ENCODE measurements around the gene FBXO44.

The FBXO44 gene

DNA sequence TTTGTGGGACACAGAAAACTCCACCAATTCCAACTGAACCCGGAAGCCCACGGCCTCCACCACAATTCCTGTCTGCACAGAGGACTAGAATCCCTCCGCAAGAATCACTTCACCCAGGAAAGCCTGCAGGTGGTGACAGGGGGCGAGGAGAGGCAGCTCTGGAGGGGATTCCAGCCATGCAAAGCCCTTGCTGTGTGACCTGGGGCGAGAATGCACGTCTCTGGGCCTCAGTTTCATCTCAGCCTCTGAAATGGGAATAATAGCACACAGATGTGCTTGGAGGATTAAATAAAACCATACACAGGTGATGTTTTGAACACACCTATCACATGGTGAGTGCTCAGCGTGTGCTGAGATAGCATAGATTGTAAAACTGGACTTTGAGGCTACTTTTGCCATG, 14.6 kb upstream of the FBXO44 start:
- no peak for DNase-seq (ENCODE audit: low read depth)

DNA sequence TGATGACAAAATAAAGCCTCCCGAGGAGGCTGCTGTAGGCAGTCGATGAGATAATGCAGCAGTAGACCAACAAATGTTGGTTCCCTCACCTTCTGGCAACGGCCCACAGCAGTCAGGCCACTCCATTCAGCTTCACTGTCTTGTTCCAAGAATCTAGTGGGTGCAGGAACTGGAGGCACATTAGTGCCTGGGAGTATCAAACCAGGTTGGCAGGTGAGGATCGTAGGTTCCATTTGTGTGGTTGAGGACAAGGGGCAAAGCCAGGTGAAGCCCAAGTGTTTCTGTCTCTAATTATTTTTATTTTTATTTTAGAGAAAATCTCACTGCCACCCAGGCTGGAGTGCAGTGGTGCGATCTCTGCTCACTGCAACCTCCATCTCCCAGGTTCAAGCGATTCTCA, 13.7 kb upstream of the FBXO44 start:
- no peak for DNase-seq (ENCODE audit: low read depth)

DNA sequence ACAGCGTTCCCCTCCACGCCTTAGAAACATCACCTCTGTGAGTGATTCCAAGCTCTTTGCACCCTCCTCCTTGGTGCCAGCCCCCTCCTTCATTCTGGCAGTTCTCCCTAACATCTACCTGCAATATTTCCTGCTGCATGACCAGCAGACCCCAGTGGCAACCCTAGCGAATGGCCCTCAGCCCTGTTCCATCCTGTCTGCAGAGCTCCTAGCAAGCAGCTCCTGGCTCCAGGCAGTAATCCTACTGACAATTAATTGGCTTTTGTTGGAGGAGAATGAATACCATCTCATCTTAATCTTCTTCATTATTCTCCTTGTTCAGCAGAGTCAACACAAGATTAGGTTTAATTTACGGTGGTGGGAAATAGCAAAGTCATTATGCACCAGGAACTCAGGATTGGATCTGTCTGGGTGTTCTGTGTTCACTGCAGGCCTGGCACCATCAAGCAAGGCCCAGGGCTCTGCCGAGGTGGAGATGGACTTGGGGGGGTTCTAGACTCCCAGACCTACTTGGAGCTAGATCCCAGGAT, 12.8 kb upstream of the FBXO44 start:
- DNase-seq (ENCODE audit: low read depth): no peak

DNA sequence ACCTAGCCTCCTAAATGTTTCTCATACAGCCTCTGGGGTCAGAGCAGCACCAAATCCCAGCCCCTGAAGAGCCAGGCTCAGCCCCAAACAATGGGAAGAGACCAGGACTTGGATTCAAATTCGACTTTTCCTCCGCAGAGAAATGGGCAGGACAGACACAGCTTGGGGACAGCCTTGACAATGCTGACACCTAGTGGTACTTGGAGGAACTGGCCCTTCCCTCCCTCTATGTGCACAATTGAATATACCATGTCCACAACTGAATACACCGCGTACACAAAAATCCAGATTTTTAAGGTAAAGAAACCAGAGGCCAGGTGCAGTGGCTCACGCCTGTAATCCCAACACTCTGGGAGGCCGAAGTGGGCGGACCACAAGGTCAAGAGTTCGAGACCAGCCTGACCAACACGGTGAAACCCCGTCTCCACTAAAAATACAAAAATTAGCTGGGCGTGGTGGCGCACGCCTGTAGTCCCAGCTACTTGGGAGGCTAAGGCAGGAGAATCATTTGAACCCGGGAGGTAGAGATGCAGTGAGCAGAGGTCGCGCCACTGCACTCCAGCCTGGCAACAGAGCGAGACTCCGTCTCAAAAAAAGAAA, 12.2 kb upstream of the FBXO44 start:
- DNase-seq (ENCODE audit: low read depth): peak; percentile 40

DNA sequence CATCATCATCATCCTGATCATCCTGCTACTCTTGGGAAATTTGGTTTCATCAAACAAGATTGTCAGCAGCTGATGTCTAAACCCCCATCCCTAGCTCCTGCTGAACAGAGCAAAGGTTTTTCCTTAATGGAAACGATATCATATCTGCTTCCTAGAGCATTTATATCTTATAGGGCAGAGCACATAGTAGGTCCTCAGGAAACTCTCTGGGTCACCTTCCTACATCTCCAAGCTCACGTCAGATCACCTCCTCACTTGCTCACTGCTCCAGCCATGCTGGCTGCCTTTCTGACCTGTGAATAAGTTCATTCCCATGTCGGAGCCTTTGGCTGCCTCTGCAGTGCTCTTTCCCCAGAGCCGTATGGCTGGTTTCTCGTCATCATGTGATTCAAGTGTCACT, 10.9 kb upstream of the FBXO44 start:
- no peak for DNase-seq (ENCODE audit: low read depth)

DNA sequence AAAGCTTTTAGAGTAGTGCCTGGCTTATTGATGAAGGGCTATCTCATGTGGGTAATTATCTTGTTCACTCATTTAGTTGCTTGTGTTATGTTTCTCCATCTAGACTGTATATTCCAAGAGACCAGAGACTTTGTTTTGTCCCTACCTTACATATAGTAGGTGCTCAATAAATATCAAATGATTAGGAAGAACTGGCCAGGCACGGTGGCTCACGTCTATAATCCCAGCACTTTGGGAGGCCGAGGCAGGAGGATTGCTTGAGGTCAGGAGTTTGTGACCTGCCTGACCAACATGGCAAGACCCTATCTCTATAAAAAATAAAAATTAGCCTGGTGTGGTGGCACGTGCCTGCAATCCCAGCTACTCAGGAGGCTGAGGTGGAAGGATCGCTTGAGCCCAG, 9.4 kb upstream of the FBXO44 start:
- DNase-seq (ENCODE audit: low read depth): no peak

DNA sequence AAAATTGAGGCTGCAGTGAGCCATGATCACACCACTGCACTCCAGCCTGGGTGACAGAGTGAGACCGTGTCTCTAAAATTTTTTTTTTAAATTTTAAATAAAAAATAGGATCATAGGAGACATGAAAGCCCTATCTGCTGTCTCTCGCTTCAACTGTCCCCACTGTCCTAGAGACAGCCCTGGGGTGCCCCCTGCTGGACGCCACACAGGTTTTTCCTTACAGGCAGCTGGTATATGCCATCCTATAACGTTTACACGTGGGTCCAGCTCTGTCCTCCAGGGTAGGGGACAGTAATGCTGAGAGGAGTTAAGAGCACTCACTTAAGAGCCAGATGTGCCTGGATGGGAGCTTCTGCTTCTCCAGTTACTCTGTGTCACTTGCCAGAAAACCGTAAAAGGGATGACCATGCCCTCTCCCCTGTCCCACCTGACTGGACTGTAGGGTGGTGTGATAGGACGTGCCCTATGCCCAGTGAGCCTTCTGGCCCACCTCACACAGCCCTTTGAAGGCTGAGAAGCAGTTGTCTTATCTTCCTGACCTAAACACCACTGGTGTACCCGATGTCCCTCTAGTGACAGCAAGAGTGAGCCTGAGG, 8.9 kb upstream of the FBXO44 start:
- peak; percentile 58 for DNase-seq (ENCODE audit: low read depth)

DNA sequence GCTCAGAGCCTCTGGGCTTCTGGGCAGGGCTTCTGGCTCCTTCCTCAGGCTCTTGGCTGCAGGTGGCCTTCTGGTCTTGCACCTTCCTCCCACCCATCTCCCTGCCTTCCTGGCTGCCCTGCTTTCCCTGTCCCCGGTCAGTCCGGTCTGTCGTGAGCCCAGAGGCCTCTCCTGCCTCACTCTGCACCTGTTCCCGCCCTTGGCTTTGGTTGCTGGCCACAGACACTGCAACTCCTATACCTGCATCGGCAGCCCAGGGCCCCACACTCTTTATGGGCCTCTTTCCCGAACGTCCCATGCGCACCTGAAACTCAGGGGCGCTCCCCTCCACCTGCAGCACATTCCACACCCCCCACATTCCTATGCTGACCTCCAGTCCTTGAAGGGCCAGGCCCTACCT, 8.4 kb upstream of the FBXO44 start:
- no peak for DNase-seq (ENCODE audit: low read depth)

DNA sequence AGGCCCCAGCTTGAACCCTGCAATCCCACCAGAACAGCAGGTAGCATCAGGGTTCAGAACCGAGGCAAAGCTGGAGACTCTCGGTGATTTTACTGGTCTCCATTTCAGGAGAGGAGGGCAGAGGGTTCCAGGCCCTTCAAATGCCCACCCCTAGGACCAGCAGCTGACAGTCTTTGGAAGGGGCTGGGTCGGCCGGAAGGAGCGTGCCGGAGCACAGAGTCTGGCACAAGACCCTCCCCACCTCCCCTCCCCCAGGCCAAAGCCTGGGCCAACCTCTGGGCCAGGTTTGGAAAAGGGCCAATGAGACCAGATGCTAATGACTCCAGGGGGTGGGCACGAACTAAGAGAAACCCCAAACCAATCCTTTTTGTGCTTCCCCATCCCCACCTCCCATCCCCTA, 7.3 kb upstream of the FBXO44 start:
- DNase-seq (ENCODE audit: low read depth): no peak

DNA sequence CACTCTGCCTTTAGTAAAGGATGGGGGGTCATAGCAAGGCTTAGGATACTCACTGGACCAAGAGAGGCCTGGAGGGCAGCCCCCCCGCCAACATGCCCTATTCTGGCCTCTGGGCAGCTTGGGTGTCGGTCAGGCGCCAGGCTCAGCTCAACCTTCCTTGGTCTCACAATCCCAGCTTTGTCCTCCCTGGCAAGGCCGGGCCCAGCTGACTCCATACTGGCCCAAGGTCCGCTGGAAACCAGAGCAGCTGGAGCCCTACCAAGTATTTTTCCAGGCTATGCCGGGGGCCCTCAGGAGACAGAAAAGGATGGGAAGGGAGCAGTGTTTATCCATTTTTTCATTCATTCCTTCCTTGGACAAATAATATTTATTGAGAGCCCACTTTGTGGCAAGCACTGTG, 6.6 kb upstream of the FBXO44 start:
- no peak for DNase-seq (ENCODE audit: low read depth)

DNA sequence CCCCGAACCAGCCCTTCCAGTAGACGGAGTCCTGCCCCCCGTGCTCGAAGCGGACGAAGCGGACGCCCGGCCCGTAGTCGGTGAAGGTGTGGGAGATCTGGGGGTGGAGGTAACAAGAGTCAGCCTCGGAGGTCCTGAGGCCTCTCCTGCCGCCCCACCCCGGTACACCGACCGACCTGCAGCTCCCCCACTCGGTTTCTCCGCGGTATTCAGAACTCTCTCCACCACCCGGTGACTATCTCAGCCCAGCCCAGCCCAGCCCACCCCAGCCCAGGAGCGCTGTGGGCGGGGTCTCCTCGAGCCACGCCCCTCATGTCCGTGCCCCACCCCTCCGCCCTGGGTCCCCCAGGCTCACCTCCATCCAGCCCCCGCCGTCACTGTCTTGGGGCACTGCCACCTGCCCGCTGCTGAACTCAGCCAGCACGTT, 5.9 kb upstream of the FBXO44 start:
- DNase-seq (ENCODE audit: low read depth): no peak

DNA sequence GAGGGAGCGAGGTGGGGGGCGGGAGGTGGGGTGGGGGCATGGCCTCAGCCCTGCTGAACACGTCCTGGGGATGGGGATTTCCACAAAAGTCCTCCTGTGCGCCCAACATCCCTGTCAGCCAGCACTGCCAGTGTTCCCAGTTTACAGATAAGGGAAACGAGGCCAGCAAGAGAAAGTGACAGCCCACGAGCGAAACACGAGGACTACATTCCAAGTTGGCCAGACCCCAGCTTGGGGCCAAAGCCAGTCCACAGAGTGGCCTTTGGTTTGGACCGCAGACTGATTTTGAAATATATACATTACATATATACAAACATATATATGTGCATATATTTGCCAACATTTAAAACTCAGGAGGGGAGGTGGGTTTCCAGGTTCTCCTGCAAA, 5.4 kb upstream of the FBXO44 start:
- DNase-seq (ENCODE audit: low read depth): no peak

DNA sequence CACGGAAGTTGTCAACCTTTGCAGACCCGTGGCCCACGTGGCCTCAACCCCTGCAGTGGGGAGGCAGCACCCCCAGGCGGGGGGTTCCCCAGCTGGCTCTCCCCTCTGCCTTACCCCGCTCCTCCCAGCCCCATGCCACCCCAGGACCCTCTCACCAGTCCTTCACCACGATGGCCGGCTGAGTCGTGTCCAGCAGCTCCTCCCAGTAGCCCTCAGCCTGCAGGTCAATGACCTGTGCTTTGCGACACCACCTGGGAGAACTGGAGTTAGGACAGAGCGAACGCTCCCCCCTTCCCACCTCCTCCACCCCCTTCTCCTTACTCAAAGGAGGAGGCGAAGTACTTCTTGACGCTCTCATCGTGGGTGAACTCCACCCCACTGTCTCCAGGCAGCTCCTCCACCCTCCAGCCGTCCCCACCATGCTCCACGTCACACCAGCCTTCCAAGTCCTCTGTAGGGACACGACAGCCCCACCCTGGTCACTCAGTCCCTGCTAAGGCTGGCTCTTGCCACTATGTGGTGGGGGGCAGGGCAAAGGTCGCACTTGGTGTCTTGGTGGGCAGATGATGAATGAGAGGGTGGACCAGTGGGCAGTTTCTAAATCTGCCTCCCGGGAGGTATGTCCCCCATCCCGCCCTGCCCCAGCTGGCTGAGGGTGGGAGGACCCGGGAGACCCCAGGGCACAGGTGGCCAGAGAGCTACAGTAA, 4.9 kb upstream of the FBXO44 start:
- no peak for DNase-seq (ENCODE audit: low read depth)

DNA sequence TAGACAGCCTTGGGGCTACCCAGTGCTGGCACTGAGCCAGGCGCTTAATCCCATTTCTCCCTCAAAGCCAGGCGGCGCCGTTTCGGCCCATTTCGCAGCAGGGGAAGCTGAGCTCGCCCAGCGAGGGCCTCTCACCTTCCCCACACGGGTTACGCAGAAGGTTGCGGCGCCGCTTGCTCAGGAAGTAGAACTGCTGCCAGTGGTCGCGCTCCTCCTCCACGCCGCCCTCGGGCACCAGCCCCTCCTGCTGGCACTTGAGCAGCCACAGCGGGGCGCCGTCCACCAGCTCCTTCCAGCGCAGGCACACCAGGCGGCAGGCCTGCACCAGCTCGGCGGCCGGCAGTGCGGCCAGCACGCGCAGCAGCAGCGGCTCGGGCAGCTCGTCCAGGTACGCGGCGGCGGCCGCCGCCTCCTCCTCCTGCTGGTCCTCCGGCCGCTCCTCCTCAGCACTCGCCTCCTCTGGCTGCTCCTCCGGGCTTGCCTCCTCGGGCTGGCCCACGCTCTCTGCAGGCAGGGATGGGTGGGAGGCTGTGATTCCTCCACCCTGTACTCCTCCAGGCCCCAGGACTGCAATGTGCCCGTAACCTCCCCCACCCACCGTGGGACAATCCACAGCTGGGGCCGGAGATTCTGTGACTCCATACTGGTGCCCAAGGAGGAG, 4.2 kb upstream of the FBXO44 start:
- peak; percentile 49 for DNase-seq (ENCODE audit: low read depth)

DNA sequence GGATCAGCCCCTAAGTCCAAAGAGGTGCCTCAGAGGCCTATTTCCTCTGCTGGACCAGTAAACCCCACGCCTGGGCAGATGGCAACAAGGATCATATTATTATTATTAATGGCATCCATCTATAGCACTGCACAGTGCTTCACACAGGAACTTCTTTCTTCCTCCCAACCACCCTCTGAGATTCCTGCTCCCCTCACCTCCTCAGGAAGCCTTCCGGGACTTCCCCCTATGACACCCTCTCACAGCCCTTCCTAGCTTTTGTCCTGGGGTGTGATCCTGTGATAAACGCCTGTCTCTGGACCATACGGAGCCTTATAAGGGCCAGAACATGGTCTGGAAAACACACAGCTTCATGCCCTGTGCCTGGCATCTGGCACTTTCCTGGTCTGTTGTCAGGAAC, 3.7 kb upstream of the FBXO44 start:
- DNase-seq (ENCODE audit: low read depth): no peak

DNA sequence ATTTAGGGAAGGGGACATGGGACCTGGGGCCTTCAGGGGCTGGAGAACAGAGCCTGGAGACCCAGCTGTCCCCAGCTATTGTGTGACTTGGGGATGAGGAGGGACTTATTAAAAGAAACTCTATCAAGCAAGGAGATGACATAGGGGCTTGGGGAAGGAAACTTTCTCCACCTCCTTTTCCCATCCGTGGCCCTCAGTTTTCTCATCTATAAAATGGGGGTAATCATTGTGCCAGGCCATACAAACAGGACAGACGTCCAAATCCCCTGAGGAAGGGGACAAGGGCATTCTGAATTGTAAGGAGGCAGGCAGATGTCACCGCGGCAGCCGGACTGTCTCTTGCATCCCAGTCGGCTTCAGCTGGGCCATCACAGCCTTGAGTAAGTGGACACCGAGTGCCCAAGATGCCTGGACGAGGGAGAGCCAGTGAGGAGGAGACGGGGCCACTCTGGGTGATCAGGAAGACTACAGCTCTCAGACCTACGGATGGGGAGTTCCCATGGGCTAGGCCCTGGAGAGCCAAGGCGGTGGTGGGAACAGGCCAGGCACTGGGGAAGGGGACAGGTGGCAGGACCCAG, 2.4 kb upstream of the FBXO44 start:
- DNase-seq (ENCODE audit: low read depth): no peak

DNA sequence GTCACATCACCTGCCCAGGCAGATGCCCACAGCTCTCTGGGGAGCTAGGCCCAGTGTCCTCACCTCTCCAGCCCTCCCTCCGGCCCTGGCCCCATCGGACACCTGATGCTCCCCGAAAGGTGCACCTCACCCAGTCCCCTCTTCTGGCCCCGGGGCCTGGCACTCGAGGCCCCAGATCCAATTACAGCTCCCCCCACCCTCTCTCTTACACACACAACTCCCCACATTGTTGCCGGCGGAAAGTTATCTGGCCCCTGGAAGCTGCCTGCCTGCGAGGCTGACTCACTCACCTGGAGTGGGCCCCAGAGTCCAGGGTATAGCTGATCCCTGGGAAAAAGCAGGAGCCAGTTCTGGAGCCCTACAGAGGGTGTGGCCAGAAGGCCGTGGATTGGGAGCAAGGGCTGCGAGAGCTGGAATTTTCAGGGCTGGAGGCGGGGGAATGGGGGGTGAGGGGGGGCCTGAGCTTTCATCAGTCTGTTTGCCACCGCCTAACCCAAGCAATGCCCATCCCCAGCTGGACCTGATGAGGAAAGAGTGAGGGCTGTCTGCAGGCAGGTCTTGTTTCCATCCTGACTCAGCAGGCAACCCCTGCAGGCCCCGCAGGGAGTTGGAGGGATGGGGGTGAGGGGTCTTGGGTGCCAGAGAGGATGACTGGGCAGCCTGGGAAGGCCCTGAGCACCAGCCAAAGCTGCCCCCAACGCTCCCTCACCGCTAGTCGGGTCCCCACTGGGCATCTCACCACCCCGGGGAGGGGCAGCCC, 1.4 kb upstream of the FBXO44 start:
- DNase-seq (ENCODE audit: low read depth): no peak

DNA sequence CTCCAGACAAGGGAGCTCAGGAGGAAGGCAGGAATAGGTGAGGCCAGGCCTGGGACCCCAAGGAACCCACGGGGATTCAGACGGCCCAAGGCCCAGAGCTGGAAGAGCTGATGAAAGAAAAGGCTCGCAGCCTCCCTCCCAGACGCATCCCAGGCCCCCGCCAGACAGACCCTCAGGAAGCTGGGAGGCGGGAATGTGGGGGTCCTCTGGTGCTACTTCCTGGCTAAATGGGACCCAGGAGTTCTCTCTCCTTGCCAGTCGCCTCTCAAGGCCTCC, 878 bp upstream of the FBXO44 start:
- DNase-seq (ENCODE audit: low read depth): no peak

DNA sequence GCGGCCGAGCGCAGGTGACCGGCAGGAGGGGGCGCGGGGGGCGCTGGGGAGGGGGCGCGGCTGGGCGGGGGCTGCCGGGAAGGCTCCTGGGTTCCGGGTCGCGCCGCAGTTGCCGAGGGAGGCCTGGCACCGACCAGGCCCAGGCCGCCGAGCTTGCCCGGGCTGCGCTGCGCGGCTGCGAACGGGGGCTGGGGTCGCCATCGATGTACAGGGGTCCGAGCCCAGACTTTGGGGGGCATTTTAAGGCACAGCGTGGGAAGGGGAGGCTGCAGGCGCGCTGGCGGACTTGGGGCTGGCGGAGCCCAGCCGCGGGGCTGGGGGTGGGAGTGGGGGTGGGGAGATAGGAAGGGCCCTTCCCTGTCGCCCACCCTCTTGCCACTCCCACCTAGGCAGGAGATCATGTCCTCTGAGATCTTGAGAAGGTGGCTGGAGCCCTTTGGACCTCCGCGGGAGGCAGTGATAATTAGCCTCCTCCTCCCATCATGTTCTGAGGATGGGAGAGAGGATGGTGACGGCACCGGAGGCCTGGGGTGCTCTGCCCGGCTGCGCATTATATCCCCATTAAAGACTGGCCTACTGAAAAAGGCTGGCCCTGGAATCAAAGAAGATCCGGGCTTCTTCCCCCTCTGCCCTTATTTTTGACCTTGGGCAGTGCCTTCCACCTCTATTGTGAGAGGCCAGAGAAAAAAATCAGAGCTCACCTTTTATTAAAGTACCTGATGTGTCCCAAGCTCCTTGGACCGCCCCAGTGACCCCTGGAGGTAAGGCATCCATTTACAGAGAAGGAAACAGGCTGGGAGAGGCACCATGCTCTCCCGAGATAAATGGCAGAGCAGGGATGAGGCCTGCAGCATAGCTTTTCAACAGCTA, 497 bp downstream of the FBXO44 start:
- no peak for DNase-seq (ENCODE audit: low read depth)

DNA sequence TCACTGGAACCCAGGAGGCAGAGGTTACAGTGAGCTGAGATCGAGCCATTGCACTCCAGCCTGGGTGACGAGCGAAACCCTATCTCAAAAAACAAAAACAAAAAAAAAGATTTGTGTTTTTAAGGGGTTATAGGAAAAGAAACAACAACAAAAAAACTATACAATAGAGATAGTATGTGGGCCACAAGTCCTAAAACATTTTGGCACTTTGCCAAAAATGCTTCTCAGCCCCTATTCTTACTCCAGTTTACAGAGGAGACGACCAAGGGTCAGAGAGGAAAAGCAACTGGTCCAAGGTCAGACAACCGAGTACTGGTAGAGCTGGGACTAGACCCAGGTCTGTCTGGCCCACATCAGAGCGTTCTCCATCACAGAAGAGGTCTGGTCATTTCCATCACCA, 3.0 kb downstream of the FBXO44 start:
- no peak for DNase-seq (ENCODE audit: low read depth)

DNA sequence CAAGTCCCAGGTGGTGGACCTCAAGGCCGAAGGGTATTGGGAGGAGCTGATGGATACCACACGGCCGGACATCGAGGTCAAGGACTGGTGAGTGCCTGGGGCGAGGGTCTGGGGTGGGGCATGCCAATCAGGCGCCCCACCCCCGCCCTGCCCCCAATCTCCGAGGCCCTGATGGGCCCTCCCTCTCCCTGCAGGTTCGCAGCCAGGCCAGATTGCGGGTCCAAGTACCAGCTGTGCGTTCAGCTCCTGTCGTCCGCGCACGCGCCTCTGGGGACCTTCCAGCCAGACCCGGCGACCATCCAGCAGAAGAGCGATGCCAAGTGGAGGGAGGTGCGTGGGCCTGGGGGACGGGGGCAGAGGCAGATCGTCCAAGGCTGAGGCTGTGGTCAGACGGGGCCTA, 3.9 kb downstream of the FBXO44 start:
- DNase-seq (ENCODE audit: low read depth): no peak

Data from fibroblast of gingiva (primary cell).